Kidney (tissue), 14 donors: ENCODE data around the gene TSHZ2. TPM values are rescaled to one million over a fixed set of nuclear protein-coding genes. Genes with fewer than 3 reads are reported as not detected.

Experiments used
- DNase-seq, 5 donors: peaks; one replicate each; pipeline ENCODE4 v3.0.0-alpha.2; 2013 to 2020
- FAIRE-seq: peaks from 2 replicates; lab custom pipeline; 2012; peaks lifted over from hg19 to GRCh38; lab: Jason Lieb, UNC
- H3K27ac ChIP-seq, 2 donors: one replicate each; pipeline ENCODE4 v1.7.0; 2013; ENCODE audit warnings: low read depth in 2 of 2, low read length in 2 of 2, inconsistent platforms in 1 of 2
- H3K27me3 ChIP-seq: one replicate; pipeline ENCODE4 v1.7.1; 2013; ENCODE audit warnings: low read length, inconsistent platforms; ENCODE audit not compliant: control insufficient read depth, insufficient read depth
- H3K36me3 ChIP-seq, 3 donors: one replicate each; pipeline versions ENCODE4 v1.7.0 to v1.7.1; 2013; ENCODE audit warnings: low read length in 3 of 3, control low read depth in 1 of 3, inconsistent platforms in 1 of 3; ENCODE audit not compliant: insufficient read depth in 3 of 3, control insufficient read depth in 2 of 3
- H3K4me1 ChIP-seq, 3 donors: one replicate each; pipeline versions ENCODE4 v1.7.0 to v1.7.1; 2013; ENCODE audit warnings: low read length in 3 of 3, inconsistent platforms in 1 of 3, low read depth in 1 of 3; ENCODE audit not compliant: control insufficient read depth in 2 of 3, insufficient read depth in 2 of 3
- H3K4me3 ChIP-seq, 3 donors: one replicate each; pipeline versions ENCODE4 v1.7.0 to v1.8.1; 2013; ENCODE audit warnings: low read length in 3 of 3, control low read depth in 1 of 3, inconsistent platforms in 1 of 3
- H3K9ac ChIP-seq, 3 donors: one replicate each; pipeline versions ENCODE4 v1.7.0 to v1.7.1; 2013; ENCODE audit warnings: low read length in 3 of 3, control low read depth in 1 of 3, inconsistent platforms in 1 of 3
- H3K9me3 ChIP-seq, 3 donors: one replicate each; pipeline versions ENCODE4 v1.7.0 to v1.7.1; 2013; ENCODE audit warnings: low read length in 3 of 3, control low read depth in 1 of 3, inconsistent platforms in 1 of 3; ENCODE audit not compliant: control insufficient read depth in 2 of 3, insufficient read depth in 1 of 3
- CTCF ChIP-seq: IDR thresholded peaks from 3 replicates; pipeline ENCODE4 v1.5.1; 2012; ENCODE audit warnings: mild to moderate bottlenecking, moderate library complexity, borderline replicate concordance; ENCODE audit not compliant: insufficient read depth; ENCODE audit errors: extremely low read depth
- intact Hi-C: fragments of 100-400 bp; cut with DNase I; formaldehyde crosslinking; loops from one replicate; pipeline ENCODE4 v1.11.1; 2022
- polyA plus RNA-seq: library from polyadenylated mRNA; stranded (reverse); fragments of 350-450 nt; fragmentation: Illumina TruSeq; extraction: RNeasy Lipid Tissue Mini Kit (QIAGEN cat#74804); gene quantifications from one replicate; pipeline ENCODE4 v1.2.3, GENCODE V29; 2014; ENCODE audit warnings: low read depth, low replicate concordance; ENCODE audit not compliant: insufficient read depth
- total RNA-seq: library from RNA; stranded (reverse); fragmentation: NEBNext Ultra II Directional; extraction: Animal tissue kit (Norgen Biotek cat#: 25700); gene quantifications from one replicate; pipeline ENCODE4 v1.2.1, GENCODE V29; 2021
- donor health status: control.
- donor health status: control.
- donor health status: control.
- donor health status: control.
- donor health status: control.
- donor health status: DM: yes; HTN: yes; CAD: no.
- donor health status: Normal renal cell carcinoma (clear cell type).

The TSHZ2 gene
- total and polyA plus RNA-seq, 2 donors from 2014 or later = 0.86 to 15.5 TPM

- Histone ChIP-seq H3K9ac (no peak overlapping the region), H3K27ac (no peak overlapping the region), H3K36me3 (no peaks in the 10 kb centered on the region), H3K4me3 (no peak overlapping the region), H3K9me3 (no peaks in the 10 kb centered on the region), H3K4me1 (no peaks in the 10 kb centered on the region), H3K27me3 (no peaks in the 10 kb centered on the region)
- no peak for TF ChIP-seq CTCF
- no peak for FAIRE-seq
- intact Hi-C loops = no loop called here
- DNase-seq = no peak
Measured at GRCh38 chr20:53081916-53082863, 110.0 kb downstream of the TSHZ2 start.

- H3K27me3 ChIP-seq = no peaks in the 10 kb centered on the region
- no peak for TF ChIP-seq CTCF
- FAIRE-seq (no peak), DNase-seq (no peak)
- H3K4me1 ChIP-seq = no peaks in the 10 kb centered on the region
- no peak overlapping the region for H3K9ac ChIP-seq
- no peaks in the 10 kb centered on the region for H3K36me3 ChIP-seq
- H3K27ac ChIP-seq = no peak overlapping the region
- intact Hi-C loops = no loop called here
- H3K4me3 ChIP-seq = no peak overlapping the region
- no peaks in the 10 kb centered on the region for H3K9me3 ChIP-seq
Measured at GRCh38 chr20:53083411-53083810, 111.3 kb downstream of the TSHZ2 start.

- Histone ChIP-seq H3K9me3 (no peaks in the 10 kb centered on the region), H3K27ac (no peak overlapping the region), H3K9ac (no peak overlapping the region), H3K27me3 (no peaks in the 10 kb centered on the region), H3K4me3 (no peak overlapping the region), H3K4me1 (no peaks in the 10 kb centered on the region), H3K36me3 (no peaks in the 10 kb centered on the region)
- no peak for DNase-seq
- no peak for TF ChIP-seq CTCF
- intact Hi-C loops = no loop called here
- FAIRE-seq = no peak
Measured at GRCh38 chr20:53084408-53084997, 112.3 kb downstream of the TSHZ2 start.
